ENCODE results near the gene ZNF575.

Gene ZNF575

GRCh38 chr19:43490759-43491158, 42.2 kb upstream of the ZNF575 start:
- TF ChIP-seq ZFX (IDR thresholded peaks at IDR 0.05) (no peak), CTCF (conservative IDR thresholded peaks at IDR 0.05) (no peak)
- H3K27ac ChIP-seq = no peak overlapping the region

- H3K27ac ChIP-seq = no peak overlapping the region
Observed at GRCh38 chr19:43495082-43495481, 37.9 kb upstream of the ZNF575 start.

GRCh38 chr19:43496960-43497359, 36.0 kb upstream of the ZNF575 start:
- TF ChIP-seq ZFX (IDR thresholded peaks at IDR 0.05) (no peak), CTCF (conservative IDR thresholded peaks at IDR 0.05) (no peak)
- no peak overlapping the region for H3K27ac ChIP-seq

More at GRCh38 chr19:43495082-43495481, 37.9 kb upstream of the ZNF575 start:
- TF ChIP-seq CTCF (conservative IDR thresholded peaks at IDR 0.05) (no peak), ZFX (IDR thresholded peaks at IDR 0.05) (no peak)

- TF ChIP-seq ZFX (IDR thresholded peaks at IDR 0.05) = no peak
- no peak for TF ChIP-seq CTCF (conservative IDR thresholded peaks at IDR 0.05)
- H3K27ac ChIP-seq = no peak overlapping the region
Observed at GRCh38 chr19:43498233-43498842, 34.6 kb upstream of the ZNF575 start.

GRCh38 chr19:43499042-43499441, 33.9 kb upstream of the ZNF575 start:
- H3K27ac ChIP-seq = no peak overlapping the region
- TF ChIP-seq CTCF (conservative IDR thresholded peaks at IDR 0.05) = no peak
- no peak for TF ChIP-seq ZFX (IDR thresholded peaks at IDR 0.05)

- no peak overlapping the region for H3K27ac ChIP-seq
- TF ChIP-seq CTCF (conservative IDR thresholded peaks at IDR 0.05) (no peak), ZFX (IDR thresholded peaks at IDR 0.05) (no peak)
Observed at GRCh38 chr19:43501661-43502418, 31.1 kb upstream of the ZNF575 start.

- TF ChIP-seq CTCF (conservative IDR thresholded peaks at IDR 0.05) = no peak
- no peak for TF ChIP-seq ZFX (IDR thresholded peaks at IDR 0.05)
- H3K27ac ChIP-seq = no peak overlapping the region
Observed at GRCh38 chr19:43502419-43502976, 30.5 kb upstream of the ZNF575 start.

Measured in C4-2B (cell line).